Measurements from ENCODE around the gene ADAM22. TPM values are rescaled to one million over a fixed set of nuclear protein-coding genes. Genes with fewer than 3 reads are reported as not detected.

ADAM22 gene
- total and polyA plus RNA-seq, 10 of the 15 experiments (the other 5 are each of a cell fraction or from before 2014, with no cell fraction given), result 1.4 to 24.5 (median 7.6) TPM

GRCh38 chr7:88223265-88223664, 289.2 kb downstream of the ADAM22 start:
- ATAC-seq (no peak), FAIRE-seq (no peak), DNase-seq (ENCODE audit: low read depth, low spot score) (no peak)
- Histone ChIP-seq H3K9me3 (replicated peaks; ENCODE audit: control insufficient read depth, insufficient read depth, low read length) (no peaks in the 10 kb centered on the region), H3K9ac (ENCODE audit: control insufficient read depth, insufficient read depth, low read length) (no peak overlapping the region), H4K20me1 (ENCODE audit: control insufficient read depth, insufficient read depth) (no peaks in the 10 kb centered on the region), H3K4me1 (ENCODE audit: control insufficient read depth, insufficient read depth, low read length) (no peaks in the 10 kb centered on the region), H3K36me3 (ENCODE audit: control insufficient read depth in 2 of 2, insufficient read depth in 2 of 2, low read length in 1 of 2) (no peaks in the 10 kb centered on the region), H3K4me3 (no peak overlapping the region), H3K79me2 (ENCODE audit: control insufficient read depth, insufficient read depth, low read length) (peaks cover 11% of the 10 kb centered on the region), H3K27ac (ENCODE audit: control insufficient read depth, insufficient read depth) (no peak overlapping the region), H3K27me3 (replicated peaks in 1 of 2; ENCODE audit: control insufficient read depth in 2 of 2, insufficient read depth in 2 of 2, low read length in 1 of 2) (no peaks in the 10 kb centered on the region), H3K4me2 (ENCODE audit: control insufficient read depth, insufficient read depth) (no peak overlapping the region), H2AFZ (ENCODE audit: control insufficient read depth, low read depth, low read length) (no peak overlapping the region)
- intact Hi-C loops (cut with micrococcal nuclease; ENCODE audit: unreplicated experiment) (no loop called here), in situ Hi-C loops (cut with MboI) (no loop called here)
- ChIA-PET POLR2A (interaction anchor here (1.1 kb wide), 1 partner anchor 148 kb away, joined by 4 read pairs; no protein-coding TSS in a partner anchor), CTCF (interaction anchor here (1.0 to 1.5 kb wide), 2 partner anchors 11 to 20 kb away, joined by 3 read pairs; no protein-coding TSS in a partner anchor), RAD21 (ENCODE audit: unreplicated experiment) (no interaction called here), SMC1A (ENCODE audit: uncharacterized antibody, unreplicated experiment) (interaction anchor here (2.1 kb wide), 1 partner anchor 13 kb away, joined by 5 read pairs; no protein-coding TSS in a partner anchor)
- no TSS peak for BruUV-seq (replicated peaks)
- TF ChIP-seq DPF2 (IDR thresholded peaks at IDR 0.05), result no peak
- no peak for TF ChIP-seq EED (IDR thresholded peaks at IDR 0.05; ENCODE audit: low read depth)
- no peak for TF ChIP-seq ATF3 (IDR thresholded peaks at IDR 0.05; ENCODE audit: borderline replicate concordance, extremely low read depth, low read depth, low read length)
- TF ChIP-seq, protein P1, sequence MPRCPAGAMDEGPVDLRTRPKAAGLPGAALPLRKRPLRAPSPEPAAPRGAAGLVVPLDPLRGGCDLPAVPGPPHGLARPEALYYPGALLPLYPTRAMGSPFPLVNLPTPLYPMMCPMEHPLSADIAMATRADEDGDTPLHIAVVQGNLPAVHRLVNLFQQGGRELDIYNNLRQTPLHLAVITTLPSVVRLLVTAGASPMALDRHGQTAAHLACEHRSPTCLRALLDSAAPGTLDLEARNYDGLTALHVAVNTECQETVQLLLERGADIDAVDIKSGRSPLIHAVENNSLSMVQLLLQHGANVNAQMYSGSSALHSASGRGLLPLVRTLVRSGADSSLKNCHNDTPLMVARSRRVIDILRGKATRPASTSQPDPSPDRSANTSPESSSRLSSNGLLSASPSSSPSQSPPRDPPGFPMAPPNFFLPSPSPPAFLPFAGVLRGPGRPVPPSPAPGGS (IDR thresholded peaks at IDR 0.05; ENCODE audit: borderline replicate concordance, insufficient read depth, low read depth, low read length, poor library complexity, severe bottlenecking), result no peak
- no peak for TF ChIP-seq SMAD1 (IDR thresholded peaks at IDR 0.05; ENCODE audit: low read depth, partially characterized antibody)
- TF ChIP-seq ZBTB33 (IDR thresholded peaks at IDR 0.05), result no peak
- TF ChIP-seq PBX3 (IDR thresholded peaks at IDR 0.05; ENCODE audit: insufficient replicate concordance, low read depth, low read length), result no peak
- TF ChIP-seq TARDBP (IDR thresholded peaks at IDR 0.05; ENCODE audit: borderline replicate concordance), result no peak
- no peak for TF ChIP-seq FOXK2 (IDR thresholded peaks at IDR 0.05)
- no peak for TF ChIP-seq SMARCA5 (IDR thresholded peaks at IDR 0.05)
- no peak for TF ChIP-seq NBN (IDR thresholded peaks at IDR 0.05)
- TF ChIP-seq POLR2AphosphoS5 (IDR thresholded peaks at IDR 0.05; ENCODE audit: low read length), result no peak
- no peak for TF ChIP-seq SPI1 (IDR thresholded peaks at IDR 0.05; ENCODE audit: borderline replicate concordance, insufficient read depth, low read depth, low read length)
- TF ChIP-seq POU2F2 (IDR thresholded peaks at IDR 0.05; ENCODE audit: borderline replicate concordance, low read depth, low read length), result no peak
- TF ChIP-seq CHD4 (IDR thresholded peaks at IDR 0.05), result no peak
- TF ChIP-seq ZNF622 (IDR thresholded peaks at IDR 0.05), result no peak
- no peak for TF ChIP-seq IKZF2 (IDR thresholded peaks at IDR 0.05)
- no peak for TF ChIP-seq CBX3 (IDR thresholded peaks at IDR 0.05; ENCODE audit: borderline replicate concordance, low read depth)
- 50% methylated on average over 2 of the region's 2 CpGs for WGBS (ENCODE audit: insufficient coverage, insufficient replicate concordance, low lambda C conversion rate, missing lambda C conversion rate)

Data from GM12878 (cell line).